Glutamatergic neuron (in vitro differentiated cells): ENCODE measurements around the gene N4BP2L2. TPM values are rescaled to one million over a fixed set of nuclear protein-coding genes. Genes with fewer than 3 reads are reported as not detected.

Experiments
- DNase-seq: peaks from one replicate; pipeline ENCODE4 v3.0.0; 2022
- H3K27ac Mint-ChIP-seq: one replicate; pipeline ENCODE4 v1.8.0; 2020; ENCODE audit warnings: mild to moderate bottlenecking, mixed read lengths, inconsistent platforms; ENCODE audit not compliant: unreplicated experiment
- H3K27me3 Mint-ChIP-seq: one replicate; pipeline ENCODE4 v1.8.0; 2020; ENCODE audit warnings: mild to moderate bottlenecking, moderate library complexity, mixed read lengths, inconsistent platforms; ENCODE audit not compliant: unreplicated experiment
- H3K36me3 Mint-ChIP-seq: one replicate; pipeline ENCODE4 v1.8.0; 2020; ENCODE audit warnings: mild to moderate bottlenecking, mixed read lengths, inconsistent platforms; ENCODE audit not compliant: unreplicated experiment
- H3K4me1 Mint-ChIP-seq: one replicate; pipeline ENCODE4 v1.8.0; 2020; ENCODE audit warnings: mild to moderate bottlenecking, low read depth, mixed read lengths, inconsistent platforms; ENCODE audit not compliant: unreplicated experiment
- H3K4me3 Mint-ChIP-seq: one replicate; pipeline ENCODE4 v1.8.0; 2020; ENCODE audit warnings: mild to moderate bottlenecking, mixed read lengths, inconsistent platforms; ENCODE audit not compliant: unreplicated experiment
- H3K9me3 Mint-ChIP-seq: one replicate; pipeline ENCODE4 v1.8.0; 2020; ENCODE audit warnings: mild to moderate bottlenecking, moderate library complexity, mixed read lengths, inconsistent platforms; ENCODE audit not compliant: unreplicated experiment
- CTCF ChIP-seq: fragments of 200-600 bp; sonication (generic); IDR thresholded peaks from one replicate; pipeline ENCODE4 v1.5.0; 2021; ENCODE audit not compliant: partially characterized antibody, unreplicated experiment
- total RNA-seq: library from RNA; stranded (reverse); fragmentation: NEBNext Ultra II Directional; extraction: Animal tissue kit (Norgen Biotek cat#: 25700); gene quantifications from one replicate; pipeline ENCODE4 v1.2.1, GENCODE V29; 2021; ENCODE audit not compliant: unreplicated experiment

Gene N4BP2L2
- total RNA-seq, 1 donor from 2014 or later, result 129 TPM

GRCh38 chr13:32407854-32408253 lies 130.7 kb downstream of the N4BP2L2 start:
- H3K9me3 Mint-ChIP-seq, result peaks cover 1% of the 10 kb centered on the region
- H3K27me3 Mint-ChIP-seq, result peaks cover 4% of the 10 kb centered on the region
- peaks cover 17% of the 10 kb centered on the region for H3K4me1 Mint-ChIP-seq
- H3K27ac Mint-ChIP-seq, result no peak overlapping the region
- H3K36me3 Mint-ChIP-seq, result no peaks in the 10 kb centered on the region
- TF ChIP-seq CTCF, result no peak
- no peak for DNase-seq
- no peak overlapping the region for H3K4me3 Mint-ChIP-seq

- no peak for DNase-seq
- no peak overlapping the region for H3K27ac Mint-ChIP-seq
- H3K4me1 Mint-ChIP-seq, result no peaks in the 10 kb centered on the region
- no peak for TF ChIP-seq CTCF
- H3K27me3 Mint-ChIP-seq, result no peaks in the 10 kb centered on the region
- no peaks in the 10 kb centered on the region for H3K36me3 Mint-ChIP-seq
- no peaks in the 10 kb centered on the region for H3K9me3 Mint-ChIP-seq
- no peak overlapping the region for H3K4me3 Mint-ChIP-seq
Measured at GRCh38 chr13:32403108-32403507, 135.5 kb downstream of the N4BP2L2 start.

GRCh38 chr13:32391101-32391619 lies 147.4 kb downstream of the N4BP2L2 start:
- Mint-ChIP-seq H3K4me3 (no peak overlapping the region), H3K27ac (no peak overlapping the region), H3K4me1 (no peaks in the 10 kb centered on the region), H3K27me3 (peaks cover 2% of the 10 kb centered on the region), H3K36me3 (no peaks in the 10 kb centered on the region), H3K9me3 (no peaks in the 10 kb centered on the region)
- no peak for TF ChIP-seq CTCF
- no peak for DNase-seq

- no peaks in the 10 kb centered on the region for H3K4me1 Mint-ChIP-seq
- H3K4me3 Mint-ChIP-seq, result no peak overlapping the region
- DNase-seq, result no peak
- no peak for TF ChIP-seq CTCF
- no peak overlapping the region for H3K27ac Mint-ChIP-seq
- no peaks in the 10 kb centered on the region for H3K36me3 Mint-ChIP-seq
- H3K27me3 Mint-ChIP-seq, result peaks cover 2% of the 10 kb centered on the region
- H3K9me3 Mint-ChIP-seq, result no peaks in the 10 kb centered on the region
Measured at GRCh38 chr13:32390484-32390883, 148.1 kb downstream of the N4BP2L2 start.

- Mint-ChIP-seq H3K36me3 (no peaks in the 10 kb centered on the region), H3K27me3 (peaks cover 2% of the 10 kb centered on the region), H3K4me3 (no peak overlapping the region), H3K27ac (no peak overlapping the region), H3K4me1 (no peaks in the 10 kb centered on the region), H3K9me3 (no peaks in the 10 kb centered on the region)
- TF ChIP-seq CTCF, result no peak
- DNase-seq, result no peak
Measured at GRCh38 chr13:32390048-32390447, 148.5 kb downstream of the N4BP2L2 start.
